ENCODE data around the gene TAS2R31. TPM values are rescaled to one million over a fixed set of nuclear protein-coding genes. Genes with fewer than 3 reads are reported as not detected.

Gene TAS2R31
- total and polyA plus RNA-seq, 7 donors = 0.44 to 9.2 (median 6.1) TPM; not detected in 2

GRCh38 chr12:11014234-11014633 is 17.0 kb downstream of the TAS2R31 start:
- intact Hi-C loops (cut with DNase I) = no loop called here
- Histone ChIP-seq H3K4me3 (no peak overlapping the region), H3K4me1 (no peaks in the 10 kb centered on the region), H3K36me3 (no peaks in the 10 kb centered on the region), H3K27ac (no peak overlapping the region), H3K27me3 (no peaks in the 10 kb centered on the region), H3K9me3 (no peaks in the 10 kb centered on the region)
- no peak for DNase-seq
- TF ChIP-seq EP300 (IDR thresholded peaks at IDR 0.05) (no peak), POLR2A (IDR thresholded peaks at IDR 0.05) (no peak), POLR2AphosphoS5 (IDR thresholded peaks at IDR 0.05) (no peak), CTCF (IDR thresholded peaks at IDR 0.05) (no peak)

DNA sequence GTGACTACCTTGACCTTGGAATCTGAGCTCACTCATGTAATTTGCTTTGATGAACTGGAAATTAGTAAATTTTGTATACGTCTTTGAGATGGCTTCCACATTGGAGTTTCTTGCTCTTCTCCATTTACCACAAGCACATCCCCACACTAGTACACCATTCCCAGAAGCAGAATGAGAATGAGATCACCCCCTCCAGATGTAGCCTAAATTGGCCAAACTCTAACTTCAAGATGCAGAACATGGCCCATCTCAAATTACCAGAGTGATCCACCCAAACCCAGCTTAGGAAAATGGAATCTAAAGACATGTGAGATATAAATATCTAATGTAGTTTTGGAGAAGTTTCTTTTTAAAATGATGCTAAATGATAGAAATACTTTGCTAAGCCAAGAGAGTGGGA is 23.6 kb downstream of the TAS2R31 start:
- TF ChIP-seq POLR2A (IDR thresholded peaks at IDR 0.05) (no peak), EP300 (IDR thresholded peaks at IDR 0.05) (no peak), POLR2AphosphoS5 (IDR thresholded peaks at IDR 0.05) (no peak), CTCF (IDR thresholded peaks at IDR 0.05) (no peak)
- H3K4me1 ChIP-seq = no peaks in the 10 kb centered on the region
- no peak for DNase-seq
- H3K27me3 ChIP-seq = no peaks in the 10 kb centered on the region
- H3K4me3 ChIP-seq = no peak overlapping the region
- no peaks in the 10 kb centered on the region for H3K36me3 ChIP-seq
- WGBS, 2 donors = 97 to 98% methylated on average over 1 of the region's 1 CpG
- no peak overlapping the region for H3K27ac ChIP-seq
- H3K9me3 ChIP-seq = no peaks in the 10 kb centered on the region
- intact Hi-C loops (cut with DNase I) = no loop called here

DNA sequence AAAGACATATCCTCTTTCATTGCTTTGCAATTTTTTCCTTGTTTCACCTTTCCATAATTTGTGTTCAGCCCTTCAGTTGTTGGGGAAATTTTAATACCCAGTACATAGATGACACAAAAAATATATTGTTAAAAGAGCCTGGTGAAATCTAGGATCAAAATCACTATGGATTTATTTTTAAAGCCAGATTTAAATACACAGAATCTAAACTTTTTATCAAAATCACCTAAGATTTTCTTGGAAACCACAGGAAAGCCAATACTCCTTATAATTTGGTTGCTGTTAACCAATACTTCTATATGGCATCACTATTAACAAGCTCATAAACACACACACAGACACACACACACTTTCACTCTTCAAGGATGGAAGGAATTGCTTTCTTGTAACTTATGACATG is 33.0 kb downstream of the TAS2R31 start, which contains the start of gene TAS2R20:
TAS2R20 (minus strand) TSS at position 101 of the 400 bp plus-strand sequence. CDS start 429 bp downstream, outside the sequence.
- Histone ChIP-seq H3K27ac (no peak within 1 kb of the TSS), H3K4me3 (no peak within 1 kb of the TSS), H3K9me3 (no peaks in the 10 kb centered on the region), H3K4me1 (no peaks in the 10 kb centered on the region), H3K36me3 (peaks cover 0 to 12% (median 0%) of the 10 kb centered on the region in 4 donors), H3K27me3 (no peaks in the 10 kb centered on the region)
- TF ChIP-seq CTCF (IDR thresholded peaks at IDR 0.05) = no peak
- TF ChIP-seq EP300 (IDR thresholded peaks at IDR 0.05) = no peak
- TF ChIP-seq POLR2A (IDR thresholded peaks at IDR 0.05) = no peak
- TF ChIP-seq POLR2AphosphoS5 (IDR thresholded peaks at IDR 0.05) = no peak
- intact Hi-C loops (cut with DNase I) = no loop called here
- DNase-seq = no peak

DNA sequence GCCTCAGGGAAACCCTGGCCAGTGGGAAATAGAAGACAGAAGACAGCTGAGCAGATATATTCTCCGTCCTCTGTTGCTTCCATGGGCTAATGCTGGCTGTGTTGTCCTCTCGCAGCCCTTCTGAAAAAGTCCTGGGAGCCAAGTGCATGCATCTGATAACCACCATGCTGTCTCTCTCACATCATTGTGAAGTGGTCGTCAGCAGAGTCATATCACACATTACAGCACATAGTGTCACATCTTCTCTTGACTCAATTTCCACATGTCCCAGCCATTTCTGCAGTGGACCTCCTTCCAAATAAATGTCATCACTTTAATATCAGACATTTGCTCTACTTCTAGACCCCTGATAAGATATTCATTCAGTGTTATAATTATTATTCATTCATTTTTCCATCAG is 36.9 kb downstream of the TAS2R31 start:
- no peak for DNase-seq
- peaks cover 0 to 12% (median 0%) of the 10 kb centered on the region in 4 donors for H3K36me3 ChIP-seq
- no peaks in the 10 kb centered on the region for H3K27me3 ChIP-seq
- H3K9me3 ChIP-seq = peaks cover 0 to 8% (median under 1%) of the 10 kb centered on the region in 4 donors
- no peak overlapping the region for H3K27ac ChIP-seq
- H3K4me3 ChIP-seq = no peak overlapping the region
- no peak for TF ChIP-seq POLR2A (IDR thresholded peaks at IDR 0.05)
- no peak for TF ChIP-seq EP300 (IDR thresholded peaks at IDR 0.05)
- 94 to 95% methylated on average over 3 of the region's 3 CpGs for WGBS, 2 donors
- no peaks in the 10 kb centered on the region for H3K4me1 ChIP-seq
- intact Hi-C loops (cut with DNase I) = no loop called here

GRCh38 chr12:10989107-10989506 is 42.1 kb downstream of the TAS2R31 start:
- intact Hi-C loops (cut with DNase I) = no loop called here
- Histone ChIP-seq H3K27me3 (no peaks in the 10 kb centered on the region), H3K27ac (no peak overlapping the region), H3K9me3 (peaks cover 0 to 8% (median under 1%) of the 10 kb centered on the region in 4 donors), H3K36me3 (peaks cover 0 to 6% (median 0%) of the 10 kb centered on the region in 4 donors), H3K4me1 (no peaks in the 10 kb centered on the region), H3K4me3 (no peak overlapping the region)
- no peak for DNase-seq
- TF ChIP-seq EP300 (IDR thresholded peaks at IDR 0.05) (no peak), POLR2AphosphoS5 (IDR thresholded peaks at IDR 0.05) (no peak), POLR2A (IDR thresholded peaks at IDR 0.05) (no peak), CTCF (IDR thresholded peaks at IDR 0.05) (no peak)
- 96 to 98% methylated on average over 2 of the region's 2 CpGs for WGBS, 2 donors
